Mucosa of gallbladder (tissue), 1 donor: ENCODE results near the gene CELA2B. TPM values are rescaled to one million over a fixed set of nuclear protein-coding genes. Genes with fewer than 3 reads are reported as not detected.
"Not testable (repeated sequence)": the region's sequence is repeated elsewhere in the genome, so short reads cannot be mapped to it uniquely, and the experiment has no call there.

ENCODE experiments used
- DNase-seq: peaks from one replicate; pipeline ENCODE4 v3.0.0-alpha.2; 2020; ENCODE audit warnings: low spot score
- total RNA-seq: library from RNA; stranded (reverse); gene quantifications from one replicate; pipeline ENCODE4 v1.2.1, GENCODE V29; 2021
- donor health status: DM: no; HTN: no; CAD: no.

CELA2B gene
- total RNA-seq, 1 donor from 2014 or later, result 0.35 TPM

- no peak for DNase-seq
These were observed 24.6 kb downstream of the CELA2B start for GRCh38 chr1:15500184-15501178.

- DNase-seq, result peak; percentile 35
These were observed 25.5 kb downstream of the CELA2B start for GRCh38 chr1:15501208-15502032.

- no peak for DNase-seq
These were observed 28.5 kb downstream of the CELA2B start for GRCh38 chr1:15504436-15504835.

- no peak for DNase-seq
These were observed 30.9 kb downstream of the CELA2B start for GRCh38 chr1:15506831-15507230.

GRCh38 chr1:15507278-15507677 lies 31.4 kb downstream of the CELA2B start:
- no peak for DNase-seq

GRCh38 chr1:15508700-15509487 lies 33.0 kb downstream of the CELA2B start:
- no peak for DNase-seq

GRCh38 chr1:15509586-15509985 lies 33.7 kb downstream of the CELA2B start:
- DNase-seq, result no peak

- DNase-seq, result no peak
These were observed 34.9 kb downstream of the CELA2B start for GRCh38 chr1:15510611-15511405.

GRCh38 chr1:15513192-15513591 lies 37.3 kb downstream of the CELA2B start:
- no peak for DNase-seq

GRCh38 chr1:15513919-15514318 lies 38.0 kb downstream of the CELA2B start:
- no peak for DNase-seq

- DNase-seq, result not testable (repeated sequence)
These were observed 38.7 kb downstream of the CELA2B start for GRCh38 chr1:15514557-15514956.

- DNase-seq, result no peak
These were observed 39.2 kb downstream of the CELA2B start for GRCh38 chr1:15515022-15515663.

- DNase-seq, result no peak
These were observed 43.7 kb downstream of the CELA2B start for GRCh38 chr1:15519625-15520024.

- not testable (repeated sequence) for DNase-seq
These were observed 45.5 kb downstream of the CELA2B start for GRCh38 chr1:15521206-15521906.

- DNase-seq, result no peak
These were observed 46.6 kb downstream of the CELA2B start for GRCh38 chr1:15522551-15522950.

- DNase-seq, result no peak
These were observed 47.5 kb downstream of the CELA2B start for GRCh38 chr1:15523104-15524020.

- no peak for DNase-seq
These were observed 48.0 kb downstream of the CELA2B start, which contains the start of gene CASP9 for GRCh38 chr1:15524021-15524282. CASP9 (minus strand) TSS chr1:15524215; CDS start chr1:15524200, 15 bp downstream.

- peak; percentile 100 for DNase-seq
These were observed 48.6 kb downstream of the CELA2B start for GRCh38 chr1:15524283-15525049.
